ENCODE measurements around the gene POU2F2.
"Not testable (repeated sequence)": the region's sequence is repeated elsewhere in the genome, so short reads cannot be mapped to it uniquely, and the experiment has no call there.

POU2F2 gene

DNA sequence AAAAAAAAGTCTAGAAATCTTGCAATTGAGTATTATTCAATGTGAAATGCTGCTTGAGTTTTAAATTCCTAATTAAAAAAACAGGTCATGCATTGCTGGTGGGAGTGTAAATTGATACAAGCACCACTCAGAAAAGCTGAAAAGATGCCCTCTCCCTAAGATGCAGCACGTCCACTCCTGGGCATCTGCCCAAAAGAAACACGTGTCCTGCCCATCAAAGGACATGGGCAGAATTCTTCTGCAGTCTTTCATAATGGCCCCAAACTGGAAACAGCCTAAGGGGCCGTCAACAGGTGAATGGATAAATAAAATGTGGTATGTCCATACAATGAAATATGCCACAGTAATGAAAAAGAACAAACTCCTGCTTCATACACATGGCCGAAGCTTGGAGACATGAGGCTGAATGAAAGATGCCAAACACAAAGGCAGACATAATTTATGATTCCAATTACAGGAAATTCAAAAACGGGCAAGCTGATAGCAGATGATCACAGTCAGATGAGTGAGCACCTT, 7.8 kb downstream of the POU2F2 start:
- no peak for DNase-seq

- no peak for DNase-seq
These were observed 8.5 kb downstream of the POU2F2 start for GRCh38 chr19:42123765-42124164.

DNA sequence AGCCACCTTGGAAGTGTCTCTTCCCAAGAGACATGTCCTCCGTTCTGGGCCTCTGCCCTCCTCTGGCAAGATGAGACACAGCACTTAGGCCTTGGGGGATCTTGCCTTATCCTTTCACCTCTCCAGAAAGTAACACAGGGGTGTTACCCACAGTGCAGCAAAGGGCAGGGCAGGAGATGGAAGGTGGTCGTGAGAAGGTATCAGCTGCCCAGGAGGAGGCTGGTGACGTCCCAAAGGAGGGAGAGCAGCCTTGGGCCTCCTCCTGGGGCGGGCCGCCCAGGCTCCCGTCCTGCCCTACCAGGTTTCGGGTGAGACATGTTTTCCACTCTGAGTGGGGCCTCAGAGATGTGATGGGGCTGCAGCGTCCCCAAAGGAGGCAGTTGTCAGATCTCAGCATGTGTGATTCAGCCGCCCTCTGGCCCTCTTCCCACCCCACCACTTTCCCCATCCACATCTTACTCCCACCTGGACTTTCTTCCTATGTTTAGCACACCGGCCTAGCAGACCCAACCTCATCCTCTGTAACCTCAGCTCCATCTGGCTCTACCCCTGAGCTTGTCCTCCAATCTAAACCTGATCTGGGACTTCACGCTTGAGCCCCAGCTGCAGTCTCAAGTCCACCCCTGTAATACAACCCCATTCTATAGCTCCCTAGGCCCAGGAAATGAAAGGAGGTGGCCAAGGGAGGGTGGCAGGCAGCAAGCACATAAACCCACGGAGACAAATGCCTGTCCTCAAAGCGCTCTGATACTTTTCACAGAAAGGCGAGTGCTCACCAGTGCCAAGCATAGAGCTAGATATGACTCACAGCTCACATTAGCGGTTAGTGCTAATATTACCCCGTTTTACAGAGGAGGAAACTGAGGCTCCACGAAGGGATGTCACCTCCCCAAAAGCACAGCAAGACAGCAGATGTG, 9.3 kb downstream of the POU2F2 start:
- no peak for DNase-seq

DNA sequence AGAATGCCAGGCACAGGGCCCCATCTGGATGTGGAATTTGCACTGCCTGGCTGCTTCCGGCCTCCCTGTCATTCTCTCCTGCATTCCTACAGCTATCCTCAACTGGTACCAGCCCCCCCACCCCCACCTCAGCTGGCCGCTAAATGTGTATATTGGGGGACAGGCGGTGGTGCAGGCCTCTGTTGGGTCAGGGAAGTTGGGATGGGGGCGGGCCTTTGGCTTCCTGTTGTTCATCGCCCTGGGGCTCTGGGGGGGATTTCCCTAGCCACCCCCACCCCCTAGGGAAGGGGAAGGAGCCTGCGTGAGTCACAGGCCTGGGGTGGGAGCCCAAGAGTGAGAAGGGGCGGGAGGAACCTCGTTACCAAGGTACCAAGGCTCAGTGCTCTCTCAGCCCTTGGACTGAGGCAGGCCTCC, 10.6 kb downstream of the POU2F2 start:
- no peak for DNase-seq

- DNase-seq: no peak
These were observed 11.1 kb downstream of the POU2F2 start for GRCh38 chr19:42121036-42121621.

GRCh38 chr19:42120276-42120980, 11.8 kb downstream of the POU2F2 start:
- DNase-seq: no peak

GRCh38 chr19:42117076-42117475, 15.2 kb downstream of the POU2F2 start:
- DNase-seq: no peak

GRCh38 chr19:42116308-42117075, 15.8 kb downstream of the POU2F2 start:
- DNase-seq: no peak

DNA sequence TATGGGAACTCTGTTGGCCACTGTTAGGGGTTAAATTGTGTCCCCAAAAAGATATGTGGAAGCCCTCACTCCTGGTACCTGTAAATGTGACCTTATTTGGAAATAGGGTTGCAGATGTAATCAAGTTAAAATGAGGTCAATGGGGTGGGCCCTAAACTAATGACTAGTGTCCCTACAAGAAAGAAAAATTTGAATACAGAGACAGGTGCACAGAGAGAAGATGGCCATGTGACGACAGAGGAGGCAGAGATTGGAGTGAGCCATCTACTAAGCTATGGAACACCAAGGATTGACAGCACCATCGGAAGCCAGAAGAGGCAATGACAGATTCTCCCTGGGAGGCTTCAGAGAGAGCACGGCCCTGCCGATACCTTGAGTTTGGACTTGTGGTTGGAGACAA, 16.5 kb downstream of the POU2F2 start:
- DNase-seq: no peak

GRCh38 chr19:42115219-42115618, 17.0 kb downstream of the POU2F2 start:
- DNase-seq: no peak

DNA sequence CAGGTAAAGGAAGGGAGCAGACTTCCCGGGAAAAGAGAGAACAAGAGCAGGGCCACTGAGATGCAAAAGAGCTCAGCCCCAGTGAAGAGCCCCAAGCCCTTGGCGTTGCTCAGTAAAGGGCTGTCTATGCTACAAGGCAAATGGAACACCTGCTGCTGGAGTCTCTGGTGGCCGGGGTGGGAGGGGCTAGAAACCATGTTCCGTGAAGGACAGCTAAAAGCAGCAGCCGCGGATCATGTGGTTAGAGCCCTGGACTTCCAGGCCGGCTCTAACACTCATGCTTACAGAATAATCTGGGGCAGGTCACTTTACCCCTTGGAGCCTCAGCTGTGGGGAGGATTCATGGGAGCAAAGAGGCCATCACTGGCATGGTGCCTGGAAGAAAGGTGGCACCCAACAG, 17.8 kb downstream of the POU2F2 start:
- DNase-seq: no peak

DNA sequence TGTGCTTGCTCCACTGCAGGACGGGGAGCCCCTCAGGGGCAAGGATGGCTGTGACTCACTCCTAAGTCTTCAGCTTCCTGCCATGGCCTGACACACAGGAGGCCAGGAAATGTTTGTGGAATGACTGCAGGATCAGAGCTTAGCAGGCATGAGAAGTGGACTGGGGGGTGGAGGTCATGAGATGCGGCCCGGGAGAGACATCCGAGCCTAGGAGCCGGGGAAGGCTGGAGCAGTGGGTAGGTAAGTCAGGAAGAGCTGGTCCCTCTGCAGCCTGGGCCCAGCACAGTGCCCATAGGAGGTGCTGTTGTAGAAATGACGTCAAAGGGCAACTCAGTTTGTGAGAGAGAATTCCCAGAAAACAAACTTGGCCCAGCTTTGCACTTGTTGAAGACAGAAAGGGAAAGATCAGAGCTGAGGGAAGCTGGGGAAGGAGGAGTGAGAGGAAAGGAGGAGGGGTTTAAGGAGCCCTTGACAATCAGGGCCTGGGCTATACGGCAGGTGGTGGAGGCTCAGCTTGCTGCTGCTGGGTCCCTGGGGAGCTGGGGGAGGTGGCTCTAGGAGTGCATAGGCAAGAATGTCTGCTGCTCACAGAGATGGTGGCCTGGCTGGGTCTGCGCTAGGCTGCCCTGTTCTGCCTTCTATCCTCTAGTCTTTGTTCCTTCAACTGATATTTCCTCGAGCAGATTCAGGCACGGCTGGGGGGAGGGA, 18.5 kb downstream of the POU2F2 start:
- DNase-seq: peak; percentile 42

GRCh38 chr19:42111811-42112210, 20.4 kb downstream of the POU2F2 start:
- no peak for DNase-seq

- DNase-seq: no peak
These were observed 20.9 kb downstream of the POU2F2 start for GRCh38 chr19:42111384-42111783.

DNA sequence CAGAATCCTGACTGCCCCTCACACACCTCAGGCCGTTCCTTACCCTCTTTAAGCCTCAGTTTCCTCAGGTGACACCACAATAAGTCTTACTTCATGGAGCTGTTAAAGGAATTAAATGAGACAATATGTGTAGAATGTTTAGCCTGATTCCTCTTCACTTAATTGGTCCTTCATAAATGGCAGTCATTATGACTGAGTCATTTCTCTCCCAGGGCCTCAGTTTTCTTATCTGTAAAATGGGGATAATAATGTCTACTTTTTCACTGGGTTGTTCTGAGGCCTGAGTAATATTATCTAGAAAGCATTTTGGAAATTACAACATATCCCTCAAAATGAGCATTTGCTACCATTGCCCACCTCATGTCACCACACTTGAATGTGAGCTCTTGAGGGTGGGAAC, 21.6 kb downstream of the POU2F2 start:
- DNase-seq: no peak

DNA sequence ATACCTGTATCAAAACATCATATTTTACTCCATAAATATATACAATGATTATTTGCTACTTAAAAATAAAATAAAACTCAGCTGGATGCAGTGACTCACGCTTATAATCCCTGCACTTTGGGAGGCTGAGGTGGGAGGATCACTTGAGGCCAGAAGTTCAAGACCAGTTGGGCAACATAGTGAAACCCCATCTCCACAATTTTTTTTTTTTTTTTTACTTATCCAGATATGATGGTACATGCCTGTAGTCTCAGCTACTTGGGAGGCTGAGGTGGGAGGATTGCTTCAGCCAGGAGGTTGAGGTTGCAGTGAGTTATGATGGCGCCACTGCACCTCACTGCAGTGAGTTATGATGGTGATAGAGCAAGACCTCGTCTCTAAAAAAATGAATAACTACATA, 22.4 kb downstream of the POU2F2 start:
- DNase-seq: no peak

- peak; percentile 65 for DNase-seq
These were observed 23.5 kb downstream of the POU2F2 start for GRCh38 chr19:42108527-42109389.

DNA sequence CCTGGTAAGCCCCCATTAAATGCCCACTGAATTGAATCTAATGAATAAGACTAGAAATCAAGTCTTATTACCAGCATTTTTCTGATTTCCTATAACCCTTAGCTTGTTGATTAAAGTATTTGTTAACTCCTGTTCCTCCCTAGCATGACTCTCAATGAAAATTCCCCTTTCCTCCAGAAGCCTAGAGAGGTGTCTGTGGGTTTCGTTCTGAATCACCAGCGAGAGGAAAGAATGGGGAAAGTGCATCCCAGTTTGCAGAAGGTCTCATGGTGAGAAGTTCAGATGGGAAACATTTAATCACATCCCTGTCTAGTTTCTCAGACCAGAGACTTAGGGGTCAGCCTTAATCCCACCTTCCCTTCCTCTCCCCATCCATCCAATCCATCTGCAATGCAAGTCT, 26.9 kb downstream of the POU2F2 start:
- no peak for DNase-seq

GRCh38 chr19:42102877-42103276, 29.4 kb downstream of the POU2F2 start:
- DNase-seq: no peak

DNA sequence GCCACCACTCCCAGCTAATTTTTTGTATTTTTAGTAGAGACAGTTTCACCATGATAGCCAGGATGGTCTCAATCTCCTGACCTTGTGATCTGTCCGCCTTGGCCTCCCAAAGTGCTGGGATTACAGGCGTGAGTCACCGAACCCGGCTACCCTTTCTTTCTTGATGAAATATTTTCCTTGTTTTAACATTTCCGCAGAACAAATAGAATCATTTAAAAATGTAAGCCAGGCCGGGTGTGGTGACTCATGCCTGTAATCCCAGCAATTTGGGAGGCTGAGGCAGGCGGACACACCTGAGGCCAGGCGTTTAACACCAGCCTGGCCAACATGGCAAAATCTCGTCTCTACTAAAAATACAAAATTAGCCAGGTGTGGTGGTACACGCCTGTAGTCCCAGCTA, 32.0 kb downstream of the POU2F2 start:
- DNase-seq: not testable (repeated sequence)

GRCh38 chr19:42099336-42099925, 32.8 kb downstream of the POU2F2 start:
- DNase-seq: no peak
